GM12892 (cell line): ENCODE measurements around the gene P2RY6.
"Not testable (repeated sequence)": the region's sequence is repeated elsewhere in the genome, so short reads cannot be mapped to it uniquely, and the experiment has no call there.

Source experiments
- DNase-seq: peaks from one replicate; pipeline ENCODE4 v3.0.0; 2011; ENCODE audit not compliant: insufficient read length
- FAIRE-seq: peaks from 2 replicates; lab custom pipeline; 2011; peaks lifted over from hg19 to GRCh38; lab: Jason Lieb, UNC
- POLR2A ChIP-seq: IDR thresholded peaks from 2 replicates; pipeline ENCODE4 v1.6.1; 2011; ENCODE audit warnings: low read depth, low read length, control low read depth
- POLR2AphosphoS5 ChIP-seq: IDR thresholded peaks from 2 replicates; pipeline ENCODE4 v1.6.1; 2011; ENCODE audit warnings: low read depth, low read length, control low read depth
- TAF1 ChIP-seq: IDR thresholded peaks from 2 replicates; pipeline ENCODE4 v1.6.1; 2011; ENCODE audit warnings: low read depth, mild to moderate bottlenecking, control low read depth, low read length, borderline replicate concordance

The P2RY6 gene

DNA sequence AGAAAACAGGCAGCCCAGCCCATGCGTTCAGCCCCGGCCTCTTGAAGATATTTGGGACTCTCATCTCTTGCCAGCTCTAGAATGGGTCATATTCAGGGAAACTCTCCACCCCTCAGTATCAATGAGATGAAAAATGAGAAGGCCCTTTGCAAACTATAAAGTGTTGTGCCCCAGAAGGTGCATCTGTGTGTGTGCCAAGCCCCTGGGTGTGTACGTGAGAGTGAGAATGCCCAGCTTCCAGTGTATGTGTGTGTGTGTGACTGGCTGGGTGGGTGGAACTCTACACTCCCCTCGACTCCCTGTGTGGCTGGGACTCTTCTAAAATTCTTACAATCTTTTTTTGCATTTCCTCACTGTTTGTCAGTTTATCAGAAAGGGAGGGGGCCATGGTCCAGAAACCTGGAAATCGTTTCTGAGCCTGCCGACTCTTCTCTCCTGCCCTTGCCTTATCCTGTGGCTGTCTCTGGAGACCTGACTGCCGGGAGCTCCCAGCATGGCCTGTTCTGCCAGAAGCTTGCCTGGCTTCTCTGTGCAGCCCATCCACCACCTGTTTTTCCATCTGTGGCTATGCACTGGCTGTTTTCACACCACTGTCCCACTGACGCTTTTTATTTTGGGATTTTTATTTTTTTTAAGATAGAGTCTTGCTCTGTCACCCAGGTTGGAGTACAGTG is 1.2 kb downstream of the P2RY6 start:
- no peak for FAIRE-seq
- DNase-seq: no peak
- no peak for TF ChIP-seq POLR2A
- TF ChIP-seq TAF1: no peak

DNA sequence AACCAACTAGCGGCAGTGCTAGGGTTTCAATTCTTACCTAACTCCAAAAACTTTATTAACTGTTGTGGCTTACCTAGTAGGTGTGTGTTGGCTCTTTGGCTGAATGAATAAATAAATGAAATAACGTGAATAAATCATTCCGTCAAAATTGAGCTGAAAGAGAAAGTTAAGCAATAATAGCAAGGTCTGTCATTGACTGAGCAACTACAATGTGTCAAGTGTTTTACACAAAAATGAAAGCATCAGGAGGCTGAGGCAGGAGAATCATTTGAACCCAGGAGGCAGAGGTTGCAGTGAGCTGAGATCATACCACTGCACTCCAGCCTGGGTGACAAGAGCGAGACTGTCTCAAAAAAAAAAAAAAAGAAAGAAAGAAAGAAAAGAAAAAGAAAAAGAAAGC is 2.1 kb downstream of the P2RY6 start:
- FAIRE-seq, DNase-seq: not testable (repeated sequence)

DNA sequence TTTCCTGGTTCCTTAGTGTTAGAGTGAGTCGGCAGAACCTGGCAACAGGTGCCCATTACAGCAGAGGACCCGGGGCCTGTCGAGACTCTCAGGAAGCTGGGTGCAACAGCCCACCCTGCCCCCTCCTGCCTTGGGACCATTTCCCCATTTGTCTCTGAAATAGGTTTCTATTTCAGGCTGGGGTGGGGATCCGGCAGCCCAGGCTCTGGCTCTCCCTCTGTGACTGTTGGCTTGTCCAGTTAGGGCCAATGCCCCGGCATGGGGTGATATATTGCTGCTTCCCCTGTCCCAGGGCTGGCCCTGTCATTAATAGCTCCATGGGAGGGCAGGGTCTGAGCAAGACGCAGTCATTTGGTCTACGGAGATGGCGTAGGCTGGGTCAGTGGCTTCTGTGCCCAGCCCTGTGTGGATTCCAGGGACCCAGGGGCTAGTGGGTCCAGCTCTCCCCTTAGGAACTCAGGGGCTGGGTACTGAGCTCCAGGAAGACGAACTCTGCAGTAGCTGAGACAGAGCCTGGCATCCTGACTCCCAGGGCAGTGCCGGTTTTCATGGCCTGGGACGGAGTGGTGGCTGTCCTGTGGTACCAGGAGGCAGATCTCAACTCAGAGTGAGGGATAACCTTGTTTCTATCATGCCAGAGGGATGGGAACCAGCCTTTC is 2.7 kb downstream of the P2RY6 start:
- TF ChIP-seq POLR2AphosphoS5: no peak
- FAIRE-seq: no peak
- DNase-seq: no peak

GRCh38 chr11:73275381-73275750 is 3.2 kb downstream of the P2RY6 start:
- DNase-seq (no peak), FAIRE-seq (no peak)
- no peak for TF ChIP-seq POLR2A
- TF ChIP-seq POLR2AphosphoS5: no peak
- TF ChIP-seq TAF1: no peak

- TF ChIP-seq POLR2A: no peak
- no peak for TF ChIP-seq POLR2AphosphoS5
- no peak for TF ChIP-seq TAF1
- no peak for FAIRE-seq
- DNase-seq: no peak
These were observed 5.3 kb downstream of the P2RY6 start for GRCh38 chr11:73277467-73277866.

- FAIRE-seq (no peak), DNase-seq (no peak)
- TF ChIP-seq POLR2AphosphoS5: no peak
- TF ChIP-seq POLR2A: no peak
- no peak for TF ChIP-seq TAF1
These were observed 8.5 kb downstream of the P2RY6 start for GRCh38 chr11:73280626-73281025.

GRCh38 chr11:73281201-73281741 is 9.1 kb downstream of the P2RY6 start:
- no peak for TF ChIP-seq POLR2A
- no peak for FAIRE-seq
- no peak for DNase-seq

DNA sequence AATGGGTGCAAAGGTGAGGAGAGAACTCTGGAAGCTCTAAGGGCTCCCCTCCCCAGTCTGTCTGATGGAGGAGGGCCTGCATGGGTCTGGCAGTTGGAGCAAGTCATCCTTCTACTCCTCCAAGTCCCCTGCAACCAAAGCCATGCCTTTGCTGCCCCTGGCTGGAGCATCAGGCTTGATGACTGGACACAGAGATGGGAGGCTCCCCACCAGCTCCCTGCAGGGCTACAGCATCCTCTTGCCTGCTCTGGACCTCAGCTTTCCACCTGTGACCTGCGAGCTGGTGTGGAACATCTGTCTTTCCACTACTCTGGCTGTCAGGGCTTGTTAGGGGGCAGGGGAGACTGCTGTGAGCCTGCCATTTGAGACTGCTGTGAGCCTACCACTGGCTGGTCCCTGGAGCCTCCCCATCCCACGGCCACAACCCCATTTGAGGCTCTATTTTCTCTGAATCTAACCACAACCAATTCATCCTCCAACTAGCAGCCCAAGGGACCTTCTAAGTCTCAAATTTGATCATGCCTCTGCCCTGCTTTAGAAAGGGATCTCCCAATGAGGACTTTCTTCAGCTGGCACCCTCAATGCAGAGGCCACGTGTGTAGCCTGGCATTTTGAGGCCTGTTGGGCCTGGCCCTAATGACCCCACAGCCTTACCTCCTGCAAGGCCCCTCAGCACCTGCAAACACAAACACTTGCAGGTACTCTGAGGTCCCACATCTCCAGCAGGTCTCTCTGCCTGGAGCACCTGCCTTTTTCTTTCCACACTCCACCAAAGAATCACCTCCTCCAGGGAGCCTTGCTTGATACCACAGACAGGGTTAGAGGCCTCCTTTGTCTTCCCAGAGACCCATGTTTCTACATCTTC is 9.9 kb downstream of the P2RY6 start:
- FAIRE-seq (peak; percentile 69), DNase-seq (no peak)
- TF ChIP-seq TAF1 (no peak), POLR2A (no peak), POLR2AphosphoS5 (no peak)

- FAIRE-seq: no peak
- TF ChIP-seq POLR2A (no peak), POLR2AphosphoS5 (no peak), TAF1 (no peak)
- no peak for DNase-seq
These were observed 11.3 kb downstream of the P2RY6 start for GRCh38 chr11:73283276-73284000.

DNA sequence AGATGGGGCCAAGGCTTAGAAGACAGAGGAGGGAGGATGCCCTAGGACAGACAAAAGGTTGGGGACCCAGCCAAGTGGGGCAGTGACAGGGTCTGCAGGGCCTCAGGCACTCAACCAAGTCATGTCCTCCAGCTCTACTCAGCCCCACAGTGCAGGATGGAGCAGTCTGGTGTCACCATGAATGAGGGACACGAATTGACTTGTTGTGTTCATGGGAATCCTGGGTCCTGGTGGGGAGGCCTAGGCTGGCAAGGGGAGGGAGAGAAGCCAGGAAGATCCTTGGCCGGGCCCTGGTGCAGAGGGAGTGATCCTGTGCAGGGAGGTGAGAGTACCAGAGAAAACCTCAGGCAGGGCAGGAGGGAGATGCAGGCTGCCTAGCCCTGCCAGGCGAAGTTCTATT is 12.0 kb downstream of the P2RY6 start:
- FAIRE-seq (peak; percentile 17), DNase-seq (no peak)
- TF ChIP-seq TAF1 (no peak), POLR2A (no peak), POLR2AphosphoS5 (no peak)

GRCh38 chr11:73285721-73286120 is 13.6 kb downstream of the P2RY6 start:
- no peak for TF ChIP-seq POLR2A
- TF ChIP-seq TAF1: no peak
- no peak for TF ChIP-seq POLR2AphosphoS5
- no peak for FAIRE-seq

More at GRCh38 chr11:73285721-73286120, 13.6 kb downstream of the P2RY6 start:
- no peak for DNase-seq
